Sigmoid colon (tissue), 7 donors: ENCODE results near the gene PFDN4. TPM values are rescaled to one million over a fixed set of nuclear protein-coding genes. Genes with fewer than 3 reads are reported as not detected.

ENCODE experiments used
- DNase-seq: peaks from one replicate; pipeline ENCODE4 v3.0.0-alpha.2; 2019
- H3K27ac ChIP-seq, 4 donors: fragments of 200-600 bp; sonication (generic); one replicate each; pipeline ENCODE4 v1.5.1; 2016 to 2019; ENCODE audit warnings: mild to moderate bottlenecking in 1 of 4
- H3K27me3 ChIP-seq, 3 donors: fragments of 200-600 bp; sonication (generic); one replicate each; pipeline ENCODE4 v1.5.1; 2019; ENCODE audit warnings: mild to moderate bottlenecking in 1 of 3
- H3K36me3 ChIP-seq, 4 donors: fragments of 200-600 bp; sonication (generic); one replicate each; pipeline ENCODE4 v1.5.1; 2016 to 2019
- H3K4me1 ChIP-seq, 4 donors: fragments of 200-600 bp; sonication (generic); one replicate each; pipeline ENCODE4 v1.5.1; 2017 to 2019
- H3K4me3 ChIP-seq, 4 donors: fragments of 200-600 bp; sonication (generic); one replicate each; pipeline ENCODE4 v1.5.1; 2017 to 2019; ENCODE audit warnings: mild to moderate bottlenecking in 2 of 4, moderate library complexity in 1 of 4
- H3K9me3 ChIP-seq, 4 donors: fragments of 200-600 bp in 3 of 4; sonication (generic) in 3 of 4; one replicate each; pipeline versions ENCODE4 v1.5.1 to v1.6.1; 2013 to 2019
- EP300 ChIP-seq, 4 donors: sonication (generic); formaldehyde crosslinking; IDR thresholded peaks; one replicate each; pipeline ENCODE4 v1.6.1; 2017; ENCODE audit warnings: antibody characterized with exemption in 4 of 4
- POLR2A ChIP-seq, 2 donors: fragments of 450-650 bp; IDR thresholded peaks; one replicate each; pipeline ENCODE4 v1.6.1; 2016; ENCODE audit warnings: antibody characterized with exemption in 2 of 2, mild to moderate bottlenecking in 2 of 2, moderate library complexity in 2 of 2
- POLR2AphosphoS5 ChIP-seq, 4 donors: sonication (generic); formaldehyde crosslinking; IDR thresholded peaks; one replicate each; pipeline ENCODE4 v1.6.1; 2017; ENCODE audit warnings: antibody characterized with exemption in 4 of 4
- WGBS, 2 donors: extraction: QIAGEN DNeasy Blood & Tissue Kit; methylation state at CpG; one replicate each; pipeline ENCODE4 v1.1.7; 2013; 5-methylcytosine and 5-hydroxymethylcytosine counted together
- intact Hi-C: fragments of 100-400 bp; cut with DNase I; formaldehyde crosslinking; loops from one replicate; pipeline ENCODE4 v1.15.1; 2023
- polyA plus RNA-seq, 3 donors: library from polyadenylated mRNA; stranded (reverse); fragments of 200-250 nt; gene quantifications; one replicate each; pipeline ENCODE4 v1.2.3, GENCODE V29; 2013
- total RNA-seq, 4 donors: library from RNA; depleted of rRNA; stranded (reverse); fragments of >200 nt; gene quantifications; one replicate each; pipeline ENCODE4 v1.1.0, GENCODE V29; 2016
- TF ChIP-seq, protein P1 (sequence below), 4 experiments: fragments of 450-650 bp in 3 of 4; fragments of 200-600 bp in 1 of 4; IDR thresholded peaks; one replicate each; pipeline ENCODE4 v1.5.1; 2016 to 2019; ENCODE audit warnings: antibody characterized with exemption in 4 of 4, mild to moderate bottlenecking in 3 of 4, moderate library complexity in 2 of 4
- donor health status: healthy with polysubstance abuse.
- donor health status: Bipolar disorder and iron deficiency.
- donor health status: healthy.

The PFDN4 gene
- total and polyA plus RNA-seq, 7 donors, result 55.3 to 284 (median 101) TPM

DNA sequence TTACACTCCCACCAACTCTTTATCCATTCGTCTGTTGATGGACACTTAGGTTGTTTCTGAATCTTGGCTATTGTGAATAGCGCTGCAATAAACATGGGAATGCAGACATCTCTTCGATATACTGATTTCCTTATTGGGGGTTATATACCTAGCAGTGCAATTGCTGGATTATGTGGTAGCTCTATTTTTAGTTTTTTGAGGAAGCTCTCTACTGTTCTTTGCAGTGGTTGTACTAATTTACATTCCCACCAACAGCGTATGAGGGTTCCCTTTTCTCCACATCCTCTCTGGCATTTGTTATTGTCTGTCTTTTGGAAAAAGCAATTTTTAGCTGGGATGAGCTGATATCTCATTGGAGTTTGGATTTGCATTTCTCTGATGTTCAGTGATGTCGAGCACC, 4.6 kb upstream of the PFDN4 start:
- Histone ChIP-seq H3K36me3 (no peaks in the 10 kb centered on the region), H3K27ac (no peak overlapping the region), H3K4me1 (no peaks in the 10 kb centered on the region), H3K4me3 (no peak overlapping the region), H3K27me3 (no peaks in the 10 kb centered on the region), H3K9me3 (no peaks in the 10 kb centered on the region)
- DNase-seq, result no peak
- intact Hi-C loops, result loop anchor here (10.0 kb wide), 1 partner anchor 288 kb away; no protein-coding TSS in a partner anchor
- WGBS, 2 donors, result 10 to 48% methylated on average over 5 of the region's 5 CpGs
- TF ChIP-seq EP300 (IDR thresholded peaks at IDR 0.05) (no peak), POLR2A (IDR thresholded peaks at IDR 0.05) (no peak), POLR2AphosphoS5 (IDR thresholded peaks at IDR 0.05) (no peak)
- TF ChIP-seq, protein P1, sequence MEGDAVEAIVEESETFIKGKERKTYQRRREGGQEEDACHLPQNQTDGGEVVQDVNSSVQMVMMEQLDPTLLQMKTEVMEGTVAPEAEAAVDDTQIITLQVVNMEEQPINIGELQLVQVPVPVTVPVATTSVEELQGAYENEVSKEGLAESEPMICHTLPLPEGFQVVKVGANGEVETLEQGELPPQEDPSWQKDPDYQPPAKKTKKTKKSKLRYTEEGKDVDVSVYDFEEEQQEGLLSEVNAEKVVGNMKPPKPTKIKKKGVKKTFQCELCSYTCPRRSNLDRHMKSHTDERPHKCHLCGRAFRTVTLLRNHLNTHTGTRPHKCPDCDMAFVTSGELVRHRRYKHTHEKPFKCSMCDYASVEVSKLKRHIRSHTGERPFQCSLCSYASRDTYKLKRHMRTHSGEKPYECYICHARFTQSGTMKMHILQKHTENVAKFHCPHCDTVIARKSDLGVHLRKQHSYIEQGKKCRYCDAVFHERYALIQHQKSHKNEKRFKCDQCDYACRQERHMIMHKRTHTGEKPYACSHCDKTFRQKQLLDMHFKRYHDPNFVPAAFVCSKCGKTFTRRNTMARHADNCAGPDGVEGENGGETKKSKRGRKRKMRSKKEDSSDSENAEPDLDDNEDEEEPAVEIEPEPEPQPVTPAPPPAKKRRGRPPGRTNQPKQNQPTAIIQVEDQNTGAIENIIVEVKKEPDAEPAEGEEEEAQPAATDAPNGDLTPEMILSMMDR (IDR thresholded peaks at IDR 0.05), result no peak

DNA sequence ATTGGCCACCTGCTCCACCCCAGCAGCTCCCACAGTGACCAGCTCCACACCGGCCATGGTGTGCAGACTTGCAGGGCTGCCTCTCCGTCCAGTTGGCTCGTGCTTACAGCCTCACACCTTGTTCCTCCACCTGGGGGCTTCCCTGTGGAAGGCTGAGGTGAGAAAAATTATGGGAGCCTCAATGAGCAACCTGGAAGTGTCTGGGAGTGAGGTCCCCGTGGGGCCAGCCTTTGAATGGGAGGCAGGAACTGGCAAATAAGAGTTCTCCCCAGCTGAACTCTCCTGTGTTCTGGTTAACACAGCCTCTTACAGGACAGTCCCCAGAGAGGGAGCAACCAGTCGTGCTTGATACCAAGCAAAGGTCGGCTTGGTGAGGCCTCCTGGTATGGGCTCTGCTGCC, 3.8 kb upstream of the PFDN4 start:
- no peak overlapping the region for H3K27ac ChIP-seq
- H3K36me3 ChIP-seq, result no peaks in the 10 kb centered on the region
- no peak for DNase-seq
- intact Hi-C loops, result loop anchor here (10.0 kb wide), 1 partner anchor 289 kb away; no protein-coding TSS in a partner anchor
- no peaks in the 10 kb centered on the region for H3K9me3 ChIP-seq
- H3K4me1 ChIP-seq, result peaks cover 0 to 5% (median 2%) of the 10 kb centered on the region in 4 donors
- TF ChIP-seq EP300 (IDR thresholded peaks at IDR 0.05), result no peak
- TF ChIP-seq POLR2AphosphoS5 (IDR thresholded peaks at IDR 0.05), result no peak
- no peak for TF ChIP-seq POLR2A (IDR thresholded peaks at IDR 0.05)
- TF ChIP-seq, protein P1 (IDR thresholded peaks at IDR 0.05), result no peak
- WGBS, 2 donors, result 62 to 84% methylated on average over 6 of the region's 6 CpGs
- no peaks in the 10 kb centered on the region for H3K27me3 ChIP-seq
- H3K4me3 ChIP-seq, result no peak overlapping the region

DNA sequence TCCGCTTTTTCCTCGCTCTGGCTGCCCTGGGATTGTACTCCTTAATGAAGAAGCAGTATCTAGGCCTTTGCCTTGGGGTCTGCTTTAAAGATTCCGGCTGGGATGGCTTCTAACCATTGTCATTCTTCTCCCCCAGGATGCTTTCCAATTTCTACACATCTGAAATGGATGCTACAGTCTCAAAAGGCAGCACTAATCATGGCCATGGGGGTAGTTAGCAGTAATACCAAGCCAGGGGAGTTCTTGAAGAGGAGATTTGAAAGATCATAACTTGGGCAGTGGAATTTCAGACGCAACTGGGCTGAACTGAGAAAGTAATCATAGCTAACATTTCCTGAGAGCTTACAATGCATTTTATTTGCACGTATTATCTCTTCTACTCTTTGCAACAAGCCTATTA, 3.4 kb upstream of the PFDN4 start:
- Histone ChIP-seq H3K4me3 (no peak overlapping the region), H3K9me3 (no peaks in the 10 kb centered on the region), H3K27me3 (no peaks in the 10 kb centered on the region), H3K4me1 (peaks cover 0 to 9% (median 7%) of the 10 kb centered on the region in 4 donors), H3K27ac (no peak overlapping the region), H3K36me3 (no peaks in the 10 kb centered on the region)
- TF ChIP-seq, protein P1 (IDR thresholded peaks at IDR 0.05), result no peak
- no peak for TF ChIP-seq POLR2A (IDR thresholded peaks at IDR 0.05)
- TF ChIP-seq EP300 (IDR thresholded peaks at IDR 0.05), result no peak
- 93 to 96% methylated on average over 5 of the region's 5 CpGs for WGBS, 2 donors
- DNase-seq, result no peak
- intact Hi-C loops, result loop anchor here (10.0 kb wide), 1 partner anchor 290 kb away; no protein-coding TSS in a partner anchor

DNA sequence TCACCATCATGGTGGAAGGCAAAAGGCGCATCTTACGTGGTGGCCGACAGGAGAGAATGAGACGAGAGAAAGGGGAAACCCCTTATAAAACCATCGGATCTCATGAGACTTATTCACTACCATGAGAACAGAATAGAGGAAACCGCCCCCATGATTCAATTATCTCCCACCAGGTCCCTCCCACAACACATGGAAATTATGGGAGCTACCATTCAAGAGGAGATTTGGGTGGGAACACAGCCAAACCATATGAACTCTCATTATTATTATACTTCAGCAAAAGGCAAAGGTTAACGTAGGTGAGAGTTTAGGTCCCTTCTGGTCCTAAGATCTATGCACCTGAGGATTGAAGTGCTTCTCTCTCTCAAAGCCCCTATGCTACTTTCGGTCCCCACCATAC, 2.4 kb upstream of the PFDN4 start:
- H3K27ac ChIP-seq, result no peak overlapping the region
- DNase-seq, result no peak
- H3K4me1 ChIP-seq, result peaks cover 0 to 19% (median 14%) of the 10 kb centered on the region in 4 donors
- TF ChIP-seq EP300 (IDR thresholded peaks at IDR 0.05), result no peak
- TF ChIP-seq, protein P1 (IDR thresholded peaks at IDR 0.05), result no peak
- no peak for TF ChIP-seq POLR2A (IDR thresholded peaks at IDR 0.05)
- no peak for TF ChIP-seq POLR2AphosphoS5 (IDR thresholded peaks at IDR 0.05)
- no peaks in the 10 kb centered on the region for H3K9me3 ChIP-seq
- H3K27me3 ChIP-seq, result no peaks in the 10 kb centered on the region
- H3K36me3 ChIP-seq, result no peaks in the 10 kb centered on the region
- H3K4me3 ChIP-seq, result no peak overlapping the region
- intact Hi-C loops, result loop anchor here (5.0 to 10.0 kb wide), 3 partner anchors 291 to 628 kb away; partner anchors contain the start of gene ZNF217
- WGBS, 2 donors, result 82 to 89% methylated on average over 8 of the region's 8 CpGs
